GM23338 (cell line): ENCODE measurements around the gene NDST1. TPM values are rescaled to one million over a fixed set of nuclear protein-coding genes. Genes with fewer than 3 reads are reported as not detected.

ENCODE experiments used
- ATAC-seq: fragments of 200-7000 bp; cut with Tn5 transposase; 3 replicates; pipeline ENCODE4 v1.9.1; 2020
- DNase-seq: peaks from one replicate; pipeline ENCODE4 v3.0.0-alpha.2; 2015; ENCODE audit warnings: low spot score
- H2AFZ ChIP-seq: fragments of 200-600 bp; sonication (generic); 2 replicates; pipeline ENCODE4 v1.8.0; 2016; ENCODE audit warnings: antibody characterized with exemption, mild to moderate bottlenecking, moderate library complexity
- H3F3A ChIP-seq: fragments of 200-600 bp; sonication (generic); replicated peaks from 2 replicates; pipeline ENCODE4 v1.8.0; 2017; ENCODE audit warnings: antibody characterized with exemption, mixed run types, low read depth
- H3K27ac ChIP-seq: fragments of 200-600 bp; sonication (generic); 2 replicates; pipeline ENCODE4 v1.6.1; 2016; ENCODE audit warnings: low read depth
- H3K27me3 ChIP-seq: fragments of 200-600 bp; sonication (generic); 2 replicates; pipeline ENCODE4 v1.8.0; 2016; ENCODE audit warnings: mild to moderate bottlenecking, mixed run types, moderate library complexity; ENCODE audit not compliant: insufficient read depth
- H3K36me3 ChIP-seq: fragments of 200-600 bp; sonication (generic); 2 replicates; pipeline ENCODE4 v1.8.0; 2016; ENCODE audit warnings: mild to moderate bottlenecking; ENCODE audit not compliant: insufficient read depth
- H3K4me1 ChIP-seq: fragments of 200-600 bp; sonication (generic); 2 replicates; pipeline ENCODE4 v1.8.0; 2016; ENCODE audit warnings: mild to moderate bottlenecking, moderate library complexity; ENCODE audit not compliant: insufficient read depth
- H3K4me2 ChIP-seq: fragments of 200-600 bp; sonication (generic); 2 replicates; pipeline ENCODE4 v1.7.1; 2017; ENCODE audit warnings: mixed run types
- H3K4me3 ChIP-seq: fragments of 200-600 bp; sonication (generic); 2 replicates; pipeline ENCODE4 v1.6.1; 2016; ENCODE audit warnings: mixed run types
- H3K79me2 ChIP-seq: fragments of 200-600 bp; sonication (generic); replicated peaks from 2 replicates; pipeline ENCODE4 v1.8.0; 2017; ENCODE audit warnings: mild to moderate bottlenecking; ENCODE audit not compliant: insufficient read depth
- H3K9me2 ChIP-seq: fragments of 200-600 bp; sonication (generic); 2 replicates; pipeline ENCODE4 v1.8.0; 2017; ENCODE audit not compliant: insufficient read depth
- H4K20me1 ChIP-seq: fragments of 200-600 bp; sonication (generic); replicated peaks from 2 replicates; pipeline ENCODE4 v1.8.0; 2017; ENCODE audit warnings: mild to moderate bottlenecking; ENCODE audit not compliant: insufficient read depth
- H3K27ac Mint-ChIP-seq: 2 replicates; pipeline ENCODE4 v1.8.0; 2020; ENCODE audit warnings: inconsistent platforms, mild to moderate bottlenecking, moderate library complexity, mixed read lengths
- H3K27me3 Mint-ChIP-seq: 3 replicates; pipeline ENCODE4 v1.8.0; 2022; ENCODE audit warnings: low read depth, mild to moderate bottlenecking, moderate library complexity, mixed read lengths, inconsistent platforms; ENCODE audit not compliant: insufficient read depth, poor library complexity
- H3K36me3 Mint-ChIP-seq: 3 replicates; pipeline ENCODE4 v1.8.0; 2021; ENCODE audit warnings: low read depth, mild to moderate bottlenecking, inconsistent platforms, moderate library complexity, mixed read lengths
- H3K4me1 Mint-ChIP-seq: 3 replicates; pipeline ENCODE4 v1.8.0; 2020; ENCODE audit warnings: mild to moderate bottlenecking, inconsistent platforms, mixed read lengths
- H3K4me3 Mint-ChIP-seq: 3 replicates; pipeline ENCODE4 v1.8.0; 2021; ENCODE audit warnings: moderate library complexity, mild to moderate bottlenecking, inconsistent platforms, mixed read lengths
- H3K9me3 Mint-ChIP-seq: 3 replicates; pipeline ENCODE4 v1.8.0; 2020; ENCODE audit warnings: moderate library complexity, mild to moderate bottlenecking, inconsistent platforms, mixed read lengths
- EZH2 ChIP-seq: fragments of 200-600 bp; sonication (generic); IDR thresholded peaks from one replicate; pipeline ENCODE4 v1.8.0; 2017; ENCODE audit warnings: antibody characterized with exemption, mild to moderate bottlenecking, low read depth; ENCODE audit not compliant: unreplicated experiment
- JUNB ChIP-seq: IDR thresholded peaks from one replicate; pipeline ENCODE4 v1.6.1; 2016; ENCODE audit warnings: antibody characterized with exemption; ENCODE audit not compliant: unreplicated experiment
- NANOG ChIP-seq: IDR thresholded peaks from 2 replicates; pipeline ENCODE4 v1.6.1; 2016; ENCODE audit warnings: antibody characterized with exemption, borderline replicate concordance
- POLR2AphosphoS5 ChIP-seq: IDR thresholded peaks from 2 replicates; pipeline ENCODE4 v1.6.1; 2016; ENCODE audit warnings: antibody characterized with exemption, low read depth
- REST ChIP-seq: IDR thresholded peaks from one replicate; pipeline ENCODE4 v1.6.1; 2018; ENCODE audit warnings: antibody characterized with exemption; ENCODE audit not compliant: unreplicated experiment
- ZNF114 ChIP-seq: fragments of 250-450 bp; sonication (Bioruptor Pico); IDR thresholded peaks from 2 replicates; pipeline ENCODE4 v1.5.0; 2020; ENCODE audit warnings: mild to moderate bottlenecking, moderate library complexity
- ZNF331 ChIP-seq: fragments of 250-450 bp; sonication (Bioruptor Pico); IDR thresholded peaks from 2 replicates; pipeline ENCODE4 v1.5.0; 2020; ENCODE audit warnings: low read depth, mild to moderate bottlenecking, moderate library complexity
- polyA plus RNA-seq: library from polyadenylated mRNA; unstranded; fragments of >200 nt; fragmentation: Nextera tagmentation; extraction: Ambion mirVana; gene quantifications from 2 replicates; pipeline ENCODE4 v1.2.1, GENCODE V29; 2016
- total RNA-seq: library from RNA; depleted of rRNA; stranded (reverse); fragments of >200 nt; shearing (Covaris generic); gene quantifications from 2 replicates; pipeline ENCODE4 v1.2.3, GENCODE V29; 2014
- TF ChIP-seq, protein P1 (sequence below): IDR thresholded peaks from 2 replicates; pipeline ENCODE4 v1.6.1; 2016; ENCODE audit warnings: antibody characterized with exemption
- TF ChIP-seq, protein P2 (sequence below), 2 experiments: fragments of 200-600 bp in 1 of 2; sonication (generic) in 1 of 2; conservative IDR thresholded peaks; 2 replicates each; pipeline versions ENCODE4 v1.5.1 to v1.6.1; 2016 to 2017; ENCODE audit warnings: antibody characterized with exemption in 2 of 2, low read depth in 2 of 2, mild to moderate bottlenecking in 2 of 2, moderate library complexity in 1 of 2

NDST1 gene
- total and polyA plus RNA-seq, 2 experiments from 2014 or later, result 7.3 to 85.0 TPM

- no peak for TF ChIP-seq POLR2AphosphoS5
- TF ChIP-seq REST, result no peak
- no peak for TF ChIP-seq ZNF114 (CRISPR knock-in tag)
- TF ChIP-seq, protein P1, sequence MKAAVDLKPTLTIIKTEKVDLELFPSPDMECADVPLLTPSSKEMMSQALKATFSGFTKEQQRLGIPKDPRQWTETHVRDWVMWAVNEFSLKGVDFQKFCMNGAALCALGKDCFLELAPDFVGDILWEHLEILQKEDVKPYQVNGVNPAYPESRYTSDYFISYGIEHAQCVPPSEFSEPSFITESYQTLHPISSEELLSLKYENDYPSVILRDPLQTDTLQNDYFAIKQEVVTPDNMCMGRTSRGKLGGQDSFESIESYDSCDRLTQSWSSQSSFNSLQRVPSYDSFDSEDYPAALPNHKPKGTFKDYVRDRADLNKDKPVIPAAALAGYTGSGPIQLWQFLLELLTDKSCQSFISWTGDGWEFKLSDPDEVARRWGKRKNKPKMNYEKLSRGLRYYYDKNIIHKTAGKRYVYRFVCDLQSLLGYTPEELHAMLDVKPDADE, result no peak
- no peak for TF ChIP-seq NANOG
- no peak for TF ChIP-seq EZH2
- TF ChIP-seq JUNB, result no peak
Measured at GRCh38 chr5:150488519-150489359, 19.2 kb upstream of the NDST1 start (continued).

GRCh38 chr5:150489360-150490295 is 18.3 kb upstream of the NDST1 start:
- H3K27ac Mint-ChIP-seq, result peak overlapping the region; percentile 66; the same call in 1 of the 2 replicates
- Histone ChIP-seq H3K27ac (peak overlapping the region; percentile 84; the same call in 1 of the 2 replicates), H3K27me3 (no peaks in the 10 kb centered on the region), H2AFZ (no peak overlapping the region), H3K36me3 (no peaks in the 10 kb centered on the region), H3K4me1 (peaks cover 63% of the 10 kb centered on the region), H4K20me1 (peaks cover 36% of the 10 kb centered on the region), H3K9me2 (no peaks in the 10 kb centered on the region), H3F3A (peaks cover 16% of the 10 kb centered on the region; the same call in 1 of the 2 replicates), H3K4me2 (peak overlapping the region; percentile 67), H3K79me2 (peaks cover 81% of the 10 kb centered on the region), H3K4me3 (no peak overlapping the region)
- DNase-seq, result peak; percentile 52
- H3K4me1 Mint-ChIP-seq, result peaks cover 66% of the 10 kb centered on the region
- H3K9me3 Mint-ChIP-seq, result no peaks in the 10 kb centered on the region
- ATAC-seq, result peak; percentile 1; the same call in 1 of the 3 replicates
- peaks cover 4% of the 10 kb centered on the region for H3K36me3 Mint-ChIP-seq
- H3K27me3 Mint-ChIP-seq, result peaks cover 16% of the 10 kb centered on the region
- peak overlapping the region; percentile 17; the same call in 2 of the 3 replicates for H3K4me3 Mint-ChIP-seq
- TF ChIP-seq JUNB, result no peak
- no peak for TF ChIP-seq ZNF331 (CRISPR knock-in tag)
- TF ChIP-seq, protein P2, sequence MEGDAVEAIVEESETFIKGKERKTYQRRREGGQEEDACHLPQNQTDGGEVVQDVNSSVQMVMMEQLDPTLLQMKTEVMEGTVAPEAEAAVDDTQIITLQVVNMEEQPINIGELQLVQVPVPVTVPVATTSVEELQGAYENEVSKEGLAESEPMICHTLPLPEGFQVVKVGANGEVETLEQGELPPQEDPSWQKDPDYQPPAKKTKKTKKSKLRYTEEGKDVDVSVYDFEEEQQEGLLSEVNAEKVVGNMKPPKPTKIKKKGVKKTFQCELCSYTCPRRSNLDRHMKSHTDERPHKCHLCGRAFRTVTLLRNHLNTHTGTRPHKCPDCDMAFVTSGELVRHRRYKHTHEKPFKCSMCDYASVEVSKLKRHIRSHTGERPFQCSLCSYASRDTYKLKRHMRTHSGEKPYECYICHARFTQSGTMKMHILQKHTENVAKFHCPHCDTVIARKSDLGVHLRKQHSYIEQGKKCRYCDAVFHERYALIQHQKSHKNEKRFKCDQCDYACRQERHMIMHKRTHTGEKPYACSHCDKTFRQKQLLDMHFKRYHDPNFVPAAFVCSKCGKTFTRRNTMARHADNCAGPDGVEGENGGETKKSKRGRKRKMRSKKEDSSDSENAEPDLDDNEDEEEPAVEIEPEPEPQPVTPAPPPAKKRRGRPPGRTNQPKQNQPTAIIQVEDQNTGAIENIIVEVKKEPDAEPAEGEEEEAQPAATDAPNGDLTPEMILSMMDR (conservative IDR thresholded peaks at IDR 0.05; ENCODE audit: low read depth in 2 of 2), result peak in 1 of 2 experiments; percentile 27; a peak in 1 of 4 replicates
- no peak for TF ChIP-seq ZNF114 (CRISPR knock-in tag)
- TF ChIP-seq, protein P1, result no peak; the same call in 1 of the 2 replicates
- no peak for TF ChIP-seq EZH2
- TF ChIP-seq REST, result no peak
- no peak for TF ChIP-seq NANOG
